Left lung (tissue), 10 donors: ENCODE data around the gene ADAMTS7. TPM values are rescaled to one million over a fixed set of nuclear protein-coding genes. Genes with fewer than 3 reads are reported as not detected.
"Not testable (repeated sequence)": the region's sequence is repeated elsewhere in the genome, so short reads cannot be mapped to it uniquely, and the experiment has no call there.

Source experiments
- ATAC-seq: fragments of 200-7000 bp; cut with Tn5 transposase; one replicate; pipeline ENCODE4 v1.9.1; 2020; ENCODE audit warnings: moderate library complexity
- DNase-seq, 4 donors: peaks; one replicate each; pipeline ENCODE4 v3.0.0-alpha.2; 2013 to 2020
- H3K27ac ChIP-seq, 2 donors: fragments of 200-600 bp; sonication (generic) in 1 of 2; one replicate each; pipeline versions ENCODE4 v1.5.0 to v1.8.0; 2020 to 2021
- H3K27me3 ChIP-seq, 2 donors: fragments of 200-600 bp; sonication (generic) in 1 of 2; one replicate each; pipeline versions ENCODE4 v1.5.0 to v1.8.0; 2020 to 2021
- H3K36me3 ChIP-seq, 2 donors: fragments of 200-600 bp; sonication (generic) in 1 of 2; one replicate each; pipeline versions ENCODE4 v1.5.0 to v1.8.0; 2020 to 2021
- H3K4me1 ChIP-seq, 2 donors: fragments of 200-600 bp; one replicate each; pipeline ENCODE4 v1.8.0; 2021
- H3K4me3 ChIP-seq, 2 donors: fragments of 200-600 bp; sonication (generic) in 1 of 2; one replicate each; pipeline versions ENCODE4 v1.5.0 to v1.8.0; 2020 to 2021; ENCODE audit warnings: mild to moderate bottlenecking in 1 of 2
- H3K9me3 ChIP-seq, 2 donors: fragments of 200-600 bp; sonication (generic) in 1 of 2; one replicate each; pipeline versions ENCODE4 v1.5.0 to v1.8.0; 2020 to 2021
- intact Hi-C, 2 donors: fragments of 100-400 bp; cut with DNase I; formaldehyde crosslinking; loops; one replicate each; pipeline versions ENCODE4 v1.11.2 to v1.14.2; 2022
- polyA plus RNA-seq, 6 donors: library from polyadenylated mRNA; unstranded; fragments of 120-200 nt; gene quantifications; one replicate each; pipeline ENCODE4 v1.2.1, GENCODE V29; 2013; ENCODE audit not compliant: insufficient read length in 6 of 6
- total RNA-seq, 2 donors: library from RNA; stranded (reverse); fragmentation: NEBNext Ultra II Directional; extraction: Animal tissue kit (Norgen Biotek cat#: 25700); gene quantifications; one replicate each; pipeline ENCODE4 v1.2.1, GENCODE V29; 2021
- TF ChIP-seq, protein P1 (sequence below), 2 donors: fragments of 200-600 bp; sonication (generic) in 1 of 2; IDR thresholded peaks; one replicate each; pipeline versions ENCODE4 v1.5.0 to v1.8.0; 2021; ENCODE audit warnings: antibody characterized with exemption in 2 of 2
- donor health status: DM: no; HTN: yes; CAD: no.
- donor health status: DM: no; HTN: no; CAD: no.

The ADAMTS7 gene
- total and polyA plus RNA-seq, 8 donors = 8.7 to 56.0 (median 36.0) TPM

GRCh38 chr15:78752492-78753358, 58.5 kb downstream of the ADAMTS7 start:
- H3K36me3 ChIP-seq = no peaks in the 10 kb centered on the region
- H3K27ac ChIP-seq = no peak overlapping the region
- no peak overlapping the region for H3K4me3 ChIP-seq
- H3K4me1 ChIP-seq = peaks cover 3 to 7% of the 10 kb centered on the region in 2 donors
- ATAC-seq (no peak), DNase-seq (peak in 2 of 4 donors; percentile 25 to 51)
- H3K27me3 ChIP-seq = no peaks in the 10 kb centered on the region
- no peaks in the 10 kb centered on the region for H3K9me3 ChIP-seq
- intact Hi-C loops = no loop called here
- TF ChIP-seq, protein P1, sequence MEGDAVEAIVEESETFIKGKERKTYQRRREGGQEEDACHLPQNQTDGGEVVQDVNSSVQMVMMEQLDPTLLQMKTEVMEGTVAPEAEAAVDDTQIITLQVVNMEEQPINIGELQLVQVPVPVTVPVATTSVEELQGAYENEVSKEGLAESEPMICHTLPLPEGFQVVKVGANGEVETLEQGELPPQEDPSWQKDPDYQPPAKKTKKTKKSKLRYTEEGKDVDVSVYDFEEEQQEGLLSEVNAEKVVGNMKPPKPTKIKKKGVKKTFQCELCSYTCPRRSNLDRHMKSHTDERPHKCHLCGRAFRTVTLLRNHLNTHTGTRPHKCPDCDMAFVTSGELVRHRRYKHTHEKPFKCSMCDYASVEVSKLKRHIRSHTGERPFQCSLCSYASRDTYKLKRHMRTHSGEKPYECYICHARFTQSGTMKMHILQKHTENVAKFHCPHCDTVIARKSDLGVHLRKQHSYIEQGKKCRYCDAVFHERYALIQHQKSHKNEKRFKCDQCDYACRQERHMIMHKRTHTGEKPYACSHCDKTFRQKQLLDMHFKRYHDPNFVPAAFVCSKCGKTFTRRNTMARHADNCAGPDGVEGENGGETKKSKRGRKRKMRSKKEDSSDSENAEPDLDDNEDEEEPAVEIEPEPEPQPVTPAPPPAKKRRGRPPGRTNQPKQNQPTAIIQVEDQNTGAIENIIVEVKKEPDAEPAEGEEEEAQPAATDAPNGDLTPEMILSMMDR (IDR thresholded peaks at IDR 0.05) = no peak

DNA sequence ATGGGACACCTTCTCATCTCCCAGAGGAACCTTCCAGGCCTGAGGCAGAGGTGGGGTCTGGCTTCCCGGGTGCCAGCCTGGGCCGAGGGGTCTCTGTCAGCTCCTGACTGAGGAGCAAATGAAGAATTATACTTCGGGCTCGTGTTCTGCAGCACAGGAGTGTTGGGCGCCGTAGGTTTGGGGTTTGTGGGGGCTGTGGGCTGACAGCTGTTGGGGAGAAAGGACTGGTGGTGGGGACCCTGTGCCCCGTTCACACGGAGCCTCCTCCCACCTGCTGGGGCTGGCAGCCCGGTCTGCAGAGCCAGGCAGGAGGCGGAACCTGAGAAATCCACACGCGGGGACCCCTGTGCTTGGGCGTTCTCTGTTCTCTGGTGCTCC, 59.7 kb downstream of the ADAMTS7 start:
- TF ChIP-seq, protein P1 (IDR thresholded peaks at IDR 0.05) = no peak
- H3K27me3 ChIP-seq = no peaks in the 10 kb centered on the region
- H3K9me3 ChIP-seq = no peaks in the 10 kb centered on the region
- no peak for ATAC-seq
- no peaks in the 10 kb centered on the region for H3K36me3 ChIP-seq
- intact Hi-C loops = no loop called here
- H3K27ac ChIP-seq = no peak overlapping the region
- no peak overlapping the region for H3K4me3 ChIP-seq
- peak in 2 of 4 donors; percentile 29 to 51 for DNase-seq
- H3K4me1 ChIP-seq = no peaks in the 10 kb centered on the region

DNA sequence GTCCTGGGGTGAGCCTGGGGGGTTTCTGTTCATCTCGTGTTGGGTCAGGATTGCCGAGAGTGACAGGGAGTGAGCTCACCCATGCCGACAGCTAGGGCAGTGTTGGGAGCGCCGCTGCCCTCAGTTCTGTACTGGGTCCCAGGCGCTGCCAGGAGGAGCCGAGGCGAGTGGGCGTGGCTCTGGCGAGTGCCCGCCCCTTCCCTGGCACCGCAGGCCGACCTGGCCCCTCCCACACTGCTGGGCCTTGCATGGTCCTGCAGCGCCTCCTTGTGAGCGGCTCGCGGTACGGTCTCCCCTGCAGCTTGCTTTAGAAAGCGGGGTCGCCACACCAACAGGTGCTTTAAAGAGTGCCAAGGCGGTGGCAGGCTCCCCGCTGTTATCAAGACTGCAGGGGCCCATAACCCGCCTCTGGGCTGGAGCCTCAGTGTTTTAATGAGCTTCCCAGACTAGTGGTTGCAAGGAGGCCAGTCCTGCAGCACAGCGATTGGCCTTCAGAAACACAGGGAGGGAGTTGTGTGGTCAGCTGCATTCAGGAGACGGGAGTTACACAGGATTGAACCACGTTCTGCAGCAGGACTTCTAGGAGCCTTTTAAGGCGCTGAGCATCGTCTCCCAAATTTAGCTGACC, 60.2 kb downstream of the ADAMTS7 start:
- H3K9me3 ChIP-seq, H3K36me3 ChIP-seq, H3K27me3 ChIP-seq, H3K4me3 ChIP-seq, H3K4me1 ChIP-seq, intact Hi-C loops, H3K27ac ChIP-seq: not testable (repeated sequence)
- TF ChIP-seq, protein P1 (IDR thresholded peaks at IDR 0.05) = peak; percentile 42 to 76
- ATAC-seq (peak; percentile 99), DNase-seq (peak; percentile 64 to 96 (median 89))

GRCh38 chr15:78750566-78750965, 60.7 kb downstream of the ADAMTS7 start:
- ATAC-seq = peak; percentile 63

GRCh38 chr15:78749831-78750230, 61.4 kb downstream of the ADAMTS7 start:
- no peak overlapping the region for H3K27ac ChIP-seq
- ATAC-seq = no peak
- no peaks in the 10 kb centered on the region for H3K36me3 ChIP-seq
- intact Hi-C loops = no loop called here
- H3K4me3 ChIP-seq = no peak overlapping the region
- H3K4me1 ChIP-seq = no peaks in the 10 kb centered on the region
- TF ChIP-seq, protein P1 (IDR thresholded peaks at IDR 0.05) = no peak
- no peaks in the 10 kb centered on the region for H3K9me3 ChIP-seq
- H3K27me3 ChIP-seq = no peaks in the 10 kb centered on the region
- peak in 2 of 4 donors; percentile 30 to 75 for DNase-seq

More at GRCh38 chr15:78750566-78750965, 60.7 kb downstream of the ADAMTS7 start:
- intact Hi-C loops = no loop called here
- Histone ChIP-seq H3K4me3 (no peak overlapping the region), H3K27ac (no peak overlapping the region), H3K36me3 (no peaks in the 10 kb centered on the region), H3K27me3 (no peaks in the 10 kb centered on the region), H3K9me3 (no peaks in the 10 kb centered on the region), H3K4me1 (no peaks in the 10 kb centered on the region)
- TF ChIP-seq, protein P1 (IDR thresholded peaks at IDR 0.05) = no peak
- DNase-seq = peak in 1 of 4 donors; percentile 12

- H3K4me3 ChIP-seq, intact Hi-C loops, H3K9me3 ChIP-seq, H3K36me3 ChIP-seq, H3K27me3 ChIP-seq, DNase-seq, ATAC-seq, H3K27ac ChIP-seq, H3K4me1 ChIP-seq: not testable (repeated sequence)
Measured at GRCh38 chr15:78747877-78748276, 63.4 kb downstream of the ADAMTS7 start.

DNA sequence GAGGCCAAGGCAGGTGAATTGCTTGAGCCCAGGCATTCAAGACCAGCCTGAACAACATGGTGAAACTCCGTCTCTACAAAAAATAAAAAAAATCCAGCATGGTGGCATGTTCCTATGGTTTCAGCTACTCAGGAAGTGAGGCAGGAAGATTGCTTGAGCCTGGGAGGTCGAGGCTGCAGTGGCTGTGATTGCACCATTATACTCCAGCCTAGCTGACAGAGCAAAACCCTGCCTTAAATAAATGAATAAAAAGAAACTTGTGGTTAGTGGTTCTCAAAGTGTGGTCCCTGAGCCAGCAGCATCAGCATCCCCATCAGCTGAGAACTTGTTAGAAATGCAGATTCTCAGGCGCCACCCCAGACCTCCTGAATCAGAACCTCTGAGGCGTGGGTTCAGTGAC, 69.6 kb downstream of the ADAMTS7 start:
- H3K4me1 ChIP-seq, ATAC-seq, H3K27me3 ChIP-seq, DNase-seq, H3K9me3 ChIP-seq, intact Hi-C loops, H3K4me3 ChIP-seq, H3K36me3 ChIP-seq, H3K27ac ChIP-seq: not testable (repeated sequence)
